Bone marrow (tissue), 2 donors: ENCODE measurements around the gene PLXDC2.
"Not testable (repeated sequence)": the region's sequence is repeated elsewhere in the genome, so short reads cannot be mapped to it uniquely, and the experiment has no call there.

Source experiments
- DNase-seq, 2 donors: peaks; one replicate each; lab custom pipeline; 2025; lab: John Stamatoyannopoulos, UW

Gene PLXDC2

DNA sequence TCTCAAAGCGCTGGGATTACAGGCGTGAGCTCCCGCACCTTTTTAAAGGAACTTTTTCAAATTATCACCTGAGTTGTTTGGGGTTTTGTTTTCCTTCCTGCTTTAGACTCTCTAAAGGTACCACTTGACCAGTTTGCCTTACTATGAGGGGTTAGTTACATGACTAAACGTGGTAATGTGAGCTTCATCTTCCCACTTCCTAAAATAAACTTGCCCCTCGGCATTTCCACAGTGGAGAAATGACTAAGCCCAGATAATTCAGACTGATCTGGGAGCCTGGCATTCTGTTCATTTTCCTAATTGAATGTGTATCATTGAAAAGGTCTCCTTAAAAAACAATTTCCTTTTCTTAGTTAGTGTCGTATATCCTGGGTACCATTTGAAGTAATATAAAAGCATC lies 163.4 kb downstream of the PLXDC2 start:
- no peak for DNase-seq

DNA sequence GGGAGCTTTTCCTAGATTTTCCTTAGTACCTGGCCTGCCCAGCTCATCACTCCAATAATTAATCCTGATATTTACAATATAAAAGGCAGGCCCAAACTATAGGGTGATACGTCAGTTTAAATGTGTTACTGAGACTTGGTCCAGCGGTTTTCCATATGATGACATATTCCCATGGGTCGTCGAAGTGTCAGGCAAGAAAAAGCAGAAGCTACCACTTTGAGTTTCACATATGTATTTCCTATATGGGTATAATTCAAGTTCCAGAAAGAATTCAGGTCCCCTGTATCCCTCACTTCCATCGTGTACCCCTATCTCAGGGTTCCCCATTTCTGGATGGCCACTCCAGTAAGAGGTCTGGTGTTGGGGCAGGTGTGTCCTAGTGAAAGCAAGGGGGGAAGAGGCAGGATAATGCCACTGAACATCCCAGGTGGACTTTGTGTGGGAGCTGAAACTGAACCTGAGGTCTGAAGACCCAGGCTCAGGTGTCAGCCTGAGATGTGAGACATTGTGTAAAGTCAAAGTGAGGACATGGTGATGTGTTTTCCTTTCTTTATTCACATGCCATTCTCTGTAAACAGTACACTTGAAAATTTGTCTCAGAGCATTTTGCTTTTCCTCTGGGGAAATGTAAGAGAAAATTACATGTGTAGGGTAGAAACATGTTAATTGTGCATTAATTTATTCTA lies 167.8 kb downstream of the PLXDC2 start:
- no peak for DNase-seq

- DNase-seq = no peak
Observed at GRCh38 chr10:19985745-19986144, 169.5 kb downstream of the PLXDC2 start.

DNA sequence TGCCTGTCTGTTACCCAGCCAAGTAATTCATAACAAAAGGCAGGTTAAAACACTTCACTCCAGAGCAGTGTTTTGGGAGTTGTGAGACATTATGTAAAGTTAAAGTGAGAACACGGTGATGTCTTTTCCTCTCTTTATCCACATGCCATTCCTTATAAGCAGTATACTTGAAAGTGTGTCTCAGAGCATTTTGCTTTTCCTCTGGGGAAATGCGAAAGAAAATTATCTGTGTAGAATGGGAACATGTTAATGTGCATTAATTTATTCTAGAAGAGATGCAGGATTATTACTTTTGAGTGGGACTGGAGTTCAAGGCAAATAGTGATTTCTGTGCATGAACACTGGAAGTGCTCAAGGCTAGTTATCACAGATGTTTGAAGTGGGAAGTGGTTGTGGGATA lies 170.4 kb downstream of the PLXDC2 start:
- no peak for DNase-seq

DNA sequence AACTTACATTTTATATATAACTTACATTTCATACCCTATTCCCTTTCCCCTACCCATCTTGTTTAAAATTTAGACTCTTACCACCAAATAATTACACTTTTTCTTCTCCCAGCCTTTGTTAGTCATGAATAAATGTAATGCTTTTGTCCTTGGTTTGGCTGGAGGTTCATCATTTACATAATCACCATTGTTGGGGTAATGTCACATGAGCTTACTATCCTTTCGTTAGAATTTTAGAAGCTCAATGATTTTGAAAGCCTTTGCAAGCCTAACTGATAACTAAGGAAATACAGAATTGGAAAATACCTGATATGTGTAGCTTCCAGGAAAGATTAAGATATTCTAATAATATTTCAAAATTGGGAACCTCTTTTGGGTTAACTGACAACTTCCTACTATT lies 171.7 kb downstream of the PLXDC2 start:
- DNase-seq = no peak

- DNase-seq = no peak
Observed at GRCh38 chr10:19993714-19994315, 177.6 kb downstream of the PLXDC2 start.

GRCh38 chr10:19998482-19998881 lies 182.2 kb downstream of the PLXDC2 start:
- DNase-seq = no peak

- no peak for DNase-seq
Observed at GRCh38 chr10:19999431-19999830, 183.2 kb downstream of the PLXDC2 start.

DNA sequence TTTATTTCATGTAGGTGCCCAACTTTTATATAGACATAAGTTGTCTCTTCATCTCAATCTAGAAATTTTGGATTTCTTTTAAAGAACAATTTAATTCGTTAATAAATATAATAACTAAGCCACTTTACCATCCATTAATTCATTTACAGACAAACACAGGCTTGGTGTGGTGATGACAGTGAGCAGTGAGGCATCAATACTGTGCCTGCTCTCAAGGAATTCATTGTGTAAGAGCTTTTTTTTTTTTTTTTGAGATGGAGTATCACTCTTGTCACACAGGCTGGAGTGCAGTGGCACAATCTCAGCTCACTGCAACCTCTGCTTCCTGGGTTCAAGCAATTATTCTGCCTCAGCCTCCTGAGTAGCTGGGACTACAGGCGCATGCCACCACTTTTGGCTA lies 185.8 kb downstream of the PLXDC2 start:
- not testable (repeated sequence) for DNase-seq

- DNase-seq = no peak
Observed at GRCh38 chr10:20002657-20003056, 186.4 kb downstream of the PLXDC2 start.

DNA sequence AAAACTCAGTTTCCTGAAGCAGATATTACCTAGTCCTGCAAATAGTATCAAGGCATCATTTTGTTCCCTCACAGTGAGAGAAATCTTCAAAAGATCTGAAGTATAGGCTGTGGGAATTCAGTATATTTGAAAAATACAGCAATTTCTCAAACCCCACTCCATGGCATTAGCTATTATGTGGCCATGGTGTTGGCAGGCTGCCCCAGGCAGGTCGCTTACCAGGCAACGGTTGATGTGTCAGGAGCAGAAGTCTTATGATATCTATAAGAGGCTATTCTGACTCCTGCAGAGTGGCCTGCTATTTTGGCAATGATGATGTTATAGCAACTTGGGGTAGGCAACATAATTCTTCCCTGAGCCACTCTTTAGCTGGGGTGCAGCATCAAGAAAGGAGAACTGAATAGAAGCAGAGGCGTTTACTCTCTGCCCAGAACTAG lies 187.9 kb downstream of the PLXDC2 start:
- DNase-seq = peak in 1 of 2 donors; percentile 32

DNA sequence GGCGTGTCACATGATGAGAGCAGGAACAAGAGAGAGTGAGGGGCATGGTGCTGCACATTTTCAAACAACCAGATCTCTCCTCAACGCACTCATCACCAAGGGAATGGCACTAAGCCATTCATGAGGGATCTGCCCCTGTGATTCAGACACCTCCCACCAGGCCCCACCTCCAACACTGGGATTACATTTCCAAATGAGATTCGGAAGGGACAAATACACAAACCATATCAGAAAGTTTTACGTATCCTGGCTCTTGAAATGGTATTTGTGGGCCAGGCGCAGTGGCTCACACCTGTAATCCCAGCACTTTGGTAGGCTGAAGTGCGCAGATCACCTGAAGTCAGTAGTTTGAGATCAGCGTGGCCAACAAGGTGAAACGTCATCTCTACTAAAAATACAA lies 189.4 kb downstream of the PLXDC2 start:
- DNase-seq = no peak

DNA sequence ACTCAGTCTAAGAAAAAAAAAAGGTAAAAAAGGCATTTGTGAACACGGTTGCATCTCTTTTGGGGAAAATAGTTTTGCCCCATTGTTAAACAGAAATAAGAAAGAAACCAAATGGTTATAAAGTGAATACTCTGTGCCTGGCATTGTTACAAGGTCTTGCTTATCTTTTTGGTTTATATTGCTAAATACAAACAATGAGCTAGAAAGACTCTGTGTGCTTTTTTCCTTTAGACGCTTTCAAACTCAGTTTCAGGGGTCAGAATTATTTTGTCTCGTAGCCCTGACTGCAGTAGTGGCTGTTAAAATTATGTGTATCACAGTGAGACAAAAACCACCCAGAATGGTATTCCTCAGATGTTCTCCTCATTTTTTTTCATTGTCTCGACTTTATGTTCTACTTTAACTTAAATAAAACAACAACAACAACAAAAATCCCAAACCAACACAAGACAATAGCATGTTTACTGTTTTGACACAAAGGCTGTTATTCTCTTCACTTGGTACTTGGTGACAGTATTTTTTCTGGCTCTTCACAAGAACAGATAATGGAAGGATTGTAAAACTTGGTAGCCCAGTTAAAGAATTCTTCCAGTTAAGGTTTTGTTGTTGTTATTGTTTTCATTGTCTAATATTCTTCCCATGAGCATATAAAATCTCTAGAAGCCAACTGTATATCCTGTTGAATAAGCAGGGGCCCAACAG lies 190.1 kb downstream of the PLXDC2 start:
- no peak for DNase-seq

DNA sequence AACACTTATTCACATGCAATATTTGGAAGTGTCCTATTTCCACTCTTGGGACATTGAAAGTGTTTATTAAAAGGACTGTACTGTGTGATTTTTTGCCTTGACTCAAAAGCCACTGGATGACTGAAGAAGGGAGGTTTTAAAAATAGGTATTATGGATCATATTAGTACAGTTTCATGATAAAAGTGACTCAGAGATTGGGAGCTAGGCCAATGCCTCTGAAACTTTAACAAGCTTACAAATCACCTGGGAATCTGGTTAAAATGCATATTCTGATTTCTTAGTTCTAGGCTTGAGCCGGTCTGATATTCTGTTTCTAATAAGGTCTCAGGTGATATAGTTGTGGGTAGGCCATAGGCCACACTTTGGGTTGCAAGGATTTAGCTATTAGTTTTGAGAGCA lies 191.2 kb downstream of the PLXDC2 start:
- no peak for DNase-seq

GRCh38 chr10:20013991-20014750 lies 197.9 kb downstream of the PLXDC2 start:
- no peak for DNase-seq

GRCh38 chr10:20017961-20018360 lies 201.7 kb downstream of the PLXDC2 start:
- DNase-seq = no peak

DNA sequence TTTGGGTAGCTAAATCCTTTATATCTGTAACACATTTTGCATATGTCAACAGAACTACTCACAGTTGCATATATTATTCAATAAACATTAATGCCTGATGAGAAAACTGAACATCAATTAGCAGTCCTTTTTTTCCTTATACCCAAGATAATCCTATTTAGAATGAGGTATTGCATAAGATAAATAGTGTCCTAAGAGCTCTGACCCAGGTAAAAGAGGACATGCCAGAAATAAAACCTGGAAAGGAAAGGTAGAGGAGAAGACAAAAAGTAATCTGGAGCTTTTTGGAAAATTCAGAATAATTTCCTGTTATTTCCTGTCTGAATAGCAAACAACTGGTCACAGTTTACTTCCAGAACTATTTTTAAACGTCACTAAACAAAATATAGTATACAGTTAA lies 204.4 kb downstream of the PLXDC2 start:
- no peak for DNase-seq

DNA sequence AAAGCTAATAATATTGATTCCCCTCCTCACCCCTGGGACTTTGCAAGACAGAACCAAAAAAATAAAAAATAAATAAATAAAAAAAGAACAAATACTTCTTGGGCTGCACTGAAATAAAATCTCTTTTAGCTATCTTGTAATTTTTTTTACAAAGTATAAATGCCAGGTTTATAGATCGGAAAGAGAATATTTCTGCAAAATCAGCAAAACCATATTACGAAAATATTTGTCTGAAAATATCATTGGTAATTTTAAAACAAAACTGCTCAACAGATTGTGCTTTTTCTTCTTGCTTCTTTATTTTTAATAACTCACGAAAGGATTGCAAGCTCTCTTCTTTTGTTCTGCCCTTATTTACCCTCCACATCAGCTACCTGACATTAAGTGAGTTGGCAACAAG lies 213.3 kb downstream of the PLXDC2 start:
- no peak for DNase-seq

GRCh38 chr10:20033476-20033875 lies 217.2 kb downstream of the PLXDC2 start:
- DNase-seq = no peak

DNA sequence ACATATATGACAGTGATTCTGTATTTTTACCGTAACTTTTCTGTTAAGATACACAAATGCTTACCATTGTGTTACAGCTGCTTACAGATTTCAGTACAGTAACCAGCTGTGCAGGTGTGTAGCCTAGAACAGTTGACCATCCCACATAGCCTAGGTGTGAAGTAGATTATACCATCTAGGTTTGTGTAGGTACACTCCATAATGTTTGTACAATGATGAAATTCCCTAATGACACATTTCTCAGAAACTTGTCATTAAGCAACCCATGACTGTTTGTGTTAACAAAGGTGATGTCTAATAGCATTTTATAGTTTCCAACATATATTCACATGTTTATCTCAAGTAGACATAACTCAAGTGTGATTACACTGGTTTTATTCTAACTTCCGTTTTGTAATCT lies 218.5 kb downstream of the PLXDC2 start:
- DNase-seq = no peak

GRCh38 chr10:20040012-20040411 lies 223.8 kb downstream of the PLXDC2 start:
- DNase-seq = no peak

DNA sequence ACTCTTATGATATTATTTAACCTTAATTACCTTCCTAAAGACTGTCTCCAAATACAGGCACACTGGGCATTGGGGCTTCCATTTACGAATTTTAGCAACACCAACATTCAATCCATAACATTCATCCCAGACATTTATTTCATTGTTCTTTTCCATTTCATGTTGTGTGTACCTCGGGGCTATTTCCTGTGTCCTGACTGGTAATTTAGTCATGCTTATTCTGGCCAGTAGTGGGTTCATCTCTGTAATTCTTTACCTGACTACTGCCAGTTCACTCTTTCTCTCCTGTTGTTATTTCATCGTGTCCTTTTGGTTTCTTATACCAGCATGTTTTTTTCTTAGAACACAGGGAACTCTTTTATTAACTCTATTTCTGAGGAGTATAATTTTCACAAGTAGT lies 225.7 kb downstream of the PLXDC2 start:
- no peak for DNase-seq

- not testable (repeated sequence) for DNase-seq
Observed at GRCh38 chr10:20045100-20045499, 228.9 kb downstream of the PLXDC2 start.
